Natural killer cell treated with Interleukin-12 subunit alpha and Interleukin-12 subunit beta and Interleukin-15 and Interleukin-18, amount 100 ng/mL, for 72 hours (primary cell): ENCODE measurements around the gene PRR15L. TPM values are rescaled to one million over a fixed set of nuclear protein-coding genes. Genes with fewer than 3 reads are reported as not detected.

ENCODE experiments used
- ATAC-seq, 2 donors: fragments of 150-1000 bp; cut with Tn5 transposase in 1 of 2; sonication (Bioruptor Pico), chemical (Tn5 transposase) in 1 of 2; 2 replicates each; pipeline ENCODE4 v1.10.0; 2021
- DNase-seq: peaks from one replicate; pipeline ENCODE4 v3.0.0; 2022; ENCODE audit warnings: low spot score
- H3K27ac Mint-ChIP-seq, 2 donors: 1 replicate in 1 of 2; 2 replicates in 1 of 2; pipeline ENCODE4 v1.8.0; 2022; ENCODE audit warnings: mixed read lengths in 2 of 2, mild to moderate bottlenecking in 1 of 2, moderate library complexity in 1 of 2
- H3K27me3 Mint-ChIP-seq, 2 donors: 1 replicate in 1 of 2; 2 replicates in 1 of 2; pipeline ENCODE4 v1.8.0; 2022; ENCODE audit warnings: mixed read lengths in 2 of 2
- H3K36me3 Mint-ChIP-seq: one replicate; pipeline ENCODE4 v1.8.0; 2022; ENCODE audit warnings: mixed read lengths
- H3K4me1 Mint-ChIP-seq, 2 donors: 1 replicate in 1 of 2; 2 replicates in 1 of 2; pipeline ENCODE4 v1.8.0; 2022; ENCODE audit warnings: low read depth in 2 of 2, mixed read lengths in 2 of 2, mild to moderate bottlenecking in 1 of 2
- H3K4me3 Mint-ChIP-seq: one replicate; pipeline ENCODE4 v1.8.0; 2022; ENCODE audit warnings: mixed read lengths
- H3K9me3 Mint-ChIP-seq: 2 replicates; pipeline ENCODE4 v1.8.0; 2022; ENCODE audit warnings: mixed read lengths
- total RNA-seq, 2 donors: library from RNA; stranded (reverse); gene quantifications; one replicate each; pipeline ENCODE4 v1.2.3, GENCODE V29; 2022

PRR15L gene
- total RNA-seq, 2 donors from 2014 or later = not detected

DNA sequence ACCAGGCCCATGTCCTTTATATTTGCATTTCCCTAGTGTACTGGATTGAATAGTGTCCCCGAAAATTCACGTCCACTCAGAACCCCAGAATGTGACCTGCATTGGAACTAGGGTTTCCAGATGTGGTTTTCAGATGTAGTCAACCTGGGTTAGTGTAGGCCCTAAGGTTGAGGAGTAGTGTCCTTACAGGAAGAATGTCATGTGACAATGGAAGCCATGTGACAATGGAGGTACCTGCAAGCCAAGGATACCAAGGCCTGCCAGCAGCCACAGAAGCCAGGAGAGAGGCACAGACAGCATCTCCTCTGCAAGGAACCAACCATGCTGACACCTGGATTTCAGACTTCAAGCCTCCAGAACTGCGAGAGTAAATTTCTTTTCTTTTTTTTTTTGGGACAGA lies 5.2 kb upstream of the PRR15L start:
- ATAC-seq (no peak), DNase-seq (no peak)
- H3K9me3 Mint-ChIP-seq = no peaks in the 10 kb centered on the region
- no peak overlapping the region for H3K27ac Mint-ChIP-seq
- H3K4me3 Mint-ChIP-seq = no peak overlapping the region
- H3K36me3 Mint-ChIP-seq = no peaks in the 10 kb centered on the region
- no peaks in the 10 kb centered on the region for H3K4me1 Mint-ChIP-seq
- H3K27me3 Mint-ChIP-seq = no peaks in the 10 kb centered on the region

DNA sequence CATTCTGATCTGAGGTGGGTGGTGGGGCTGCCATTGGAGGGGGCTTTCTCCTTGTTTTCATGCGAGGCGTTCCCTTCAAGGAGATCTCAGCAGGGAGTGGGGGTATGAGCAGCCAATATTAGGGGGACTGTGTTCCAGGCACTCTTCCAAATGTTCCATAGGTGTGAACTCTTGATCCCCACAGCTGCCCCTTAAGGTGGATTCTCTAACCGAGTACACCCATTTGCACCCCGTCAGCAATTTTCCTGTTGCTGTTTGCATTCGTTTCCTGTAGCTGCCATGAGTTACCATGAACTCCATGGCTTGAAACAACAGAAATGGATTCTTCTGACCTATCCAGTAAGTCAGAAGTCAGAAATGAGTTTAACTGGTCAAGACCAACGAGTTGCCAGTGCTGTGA lies 3.7 kb upstream of the PRR15L start:
- DNase-seq = no peak
- ATAC-seq = no peak
- no peaks in the 10 kb centered on the region for H3K4me1 Mint-ChIP-seq
- no peak overlapping the region for H3K4me3 Mint-ChIP-seq
- no peaks in the 10 kb centered on the region for H3K27me3 Mint-ChIP-seq
- no peaks in the 10 kb centered on the region for H3K9me3 Mint-ChIP-seq
- no peak overlapping the region for H3K27ac Mint-ChIP-seq
- H3K36me3 Mint-ChIP-seq = no peaks in the 10 kb centered on the region

- H3K36me3 Mint-ChIP-seq = no peaks in the 10 kb centered on the region
- no peaks in the 10 kb centered on the region for H3K27me3 Mint-ChIP-seq
- no peak for ATAC-seq
- H3K9me3 Mint-ChIP-seq = no peaks in the 10 kb centered on the region
- no peak overlapping the region for H3K27ac Mint-ChIP-seq
- H3K4me1 Mint-ChIP-seq = no peaks in the 10 kb centered on the region
- no peak overlapping the region for H3K4me3 Mint-ChIP-seq
- no peak for DNase-seq
These were observed 2.4 kb upstream of the PRR15L start for GRCh38 chr17:47959825-47960655.

DNA sequence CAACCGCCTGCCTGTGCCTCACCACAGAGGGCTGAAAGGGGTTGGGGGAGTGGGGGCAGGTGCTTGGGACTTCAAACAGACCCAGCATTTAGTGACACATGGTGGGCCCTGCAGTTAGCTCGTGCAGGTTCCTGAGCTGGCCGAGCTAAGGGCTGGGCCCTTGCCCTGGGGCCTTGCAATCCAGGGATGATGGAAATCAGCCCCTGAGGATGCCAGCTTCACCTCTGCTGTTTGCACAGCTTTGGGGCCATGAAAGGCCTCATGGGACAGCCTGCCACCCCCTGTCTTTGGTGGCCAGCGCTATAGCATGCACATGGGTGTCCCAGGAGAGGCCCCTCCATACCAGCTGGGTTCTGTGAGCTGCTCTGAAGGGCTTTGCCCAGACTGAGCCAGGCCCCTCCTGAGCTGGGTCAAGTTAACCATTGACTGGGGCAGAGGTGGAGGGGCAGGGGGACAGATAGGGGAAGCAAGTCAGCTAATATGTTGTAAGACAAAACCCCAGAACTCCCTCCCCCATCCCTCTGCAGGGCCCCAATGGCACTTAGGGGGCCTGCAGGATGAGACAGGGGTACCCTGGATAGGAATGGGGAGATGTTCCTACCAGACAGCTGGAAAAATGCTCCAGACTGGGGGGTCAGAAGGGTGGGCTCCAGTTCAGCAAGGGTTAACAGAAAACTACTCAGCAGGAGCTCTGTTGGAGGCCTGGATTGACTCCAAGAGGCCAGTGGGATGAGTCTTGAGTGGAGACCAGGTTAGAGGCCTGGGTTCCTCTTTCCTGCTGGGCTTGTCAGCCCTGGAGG lies 692 bp downstream of the PRR15L start:
- Mint-ChIP-seq H3K9me3 (no peaks in the 10 kb centered on the region), H3K4me3 (no peak overlapping the region), H3K36me3 (no peaks in the 10 kb centered on the region), H3K27me3 (no peaks in the 10 kb centered on the region), H3K27ac (no peak overlapping the region), H3K4me1 (no peaks in the 10 kb centered on the region)
- no peak for ATAC-seq
- DNase-seq = no peak

DNA sequence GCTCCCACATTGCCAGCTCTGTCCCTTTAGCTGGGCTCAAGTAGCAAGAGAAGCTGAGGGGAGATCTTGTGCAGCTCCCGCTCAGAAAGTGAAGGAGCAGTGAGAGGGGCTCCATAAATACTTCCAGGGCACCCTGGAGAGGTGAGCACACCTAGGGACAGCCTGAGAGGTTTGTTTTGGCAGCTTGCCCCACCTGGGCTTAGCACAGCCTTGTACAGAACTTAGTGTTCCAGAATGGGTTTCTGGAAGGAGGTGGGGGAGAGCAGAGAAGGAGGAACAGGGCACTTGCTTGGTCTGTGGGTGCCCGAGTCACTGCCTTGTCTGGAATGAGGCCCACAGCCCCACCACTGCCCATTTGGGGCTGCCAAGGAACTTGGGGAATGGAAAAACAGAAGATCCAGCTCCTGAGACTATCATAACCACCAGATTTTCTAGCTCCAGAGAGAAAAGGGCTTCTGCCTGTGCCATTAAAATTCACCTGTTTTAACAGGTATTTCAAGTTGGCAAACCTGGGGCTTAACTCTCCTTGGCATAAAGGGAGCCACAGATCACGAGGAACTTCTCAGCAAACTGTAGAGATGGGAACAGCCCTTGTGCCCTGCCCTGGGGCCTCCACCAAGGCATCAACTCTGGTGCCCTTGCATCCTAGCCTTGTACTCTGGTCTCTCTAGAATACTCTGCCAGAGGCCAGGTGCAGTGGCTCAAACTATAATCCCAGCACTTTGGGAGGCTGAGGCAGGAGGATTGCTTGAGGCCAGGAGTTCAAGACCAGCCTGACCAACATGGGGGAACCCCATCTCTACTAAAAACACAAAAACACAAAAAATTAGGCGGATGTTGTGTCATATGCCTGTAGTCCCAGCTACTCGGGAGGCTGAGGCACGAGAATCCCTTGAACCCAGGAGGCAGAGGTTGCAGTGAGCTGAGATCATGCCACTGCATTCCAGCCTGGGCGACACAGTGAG lies 1.9 kb downstream of the PRR15L start:
- Mint-ChIP-seq H3K4me1 (no peaks in the 10 kb centered on the region), H3K36me3 (no peaks in the 10 kb centered on the region), H3K4me3 (no peak overlapping the region), H3K27ac (no peak overlapping the region), H3K27me3 (no peaks in the 10 kb centered on the region), H3K9me3 (no peaks in the 10 kb centered on the region)
- ATAC-seq (no peak), DNase-seq (no peak)

DNA sequence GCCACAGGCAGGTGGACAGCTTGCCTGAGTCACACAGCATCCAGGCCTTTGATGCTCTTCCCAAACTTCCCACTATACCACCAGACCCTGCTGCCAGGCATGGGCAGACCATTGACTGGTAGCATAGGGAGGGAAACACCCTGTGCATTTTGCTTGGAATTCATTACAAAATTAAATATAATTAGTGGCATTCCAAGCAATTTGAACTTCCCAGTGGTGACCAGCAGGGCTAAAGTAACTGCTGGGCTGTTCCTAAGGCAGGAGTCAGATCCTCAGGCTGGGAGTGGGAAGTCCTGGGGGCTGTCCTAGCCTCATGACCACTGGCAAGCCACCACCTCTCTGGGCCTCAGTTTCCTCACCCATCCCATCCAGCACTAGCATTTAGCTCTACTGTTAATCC lies 3.8 kb downstream of the PRR15L start:
- Mint-ChIP-seq H3K9me3 (no peaks in the 10 kb centered on the region), H3K4me1 (peaks cover 8% of the 10 kb centered on the region in 2 donors), H3K4me3 (no peak overlapping the region), H3K27ac (no peak overlapping the region), H3K36me3 (no peaks in the 10 kb centered on the region), H3K27me3 (no peaks in the 10 kb centered on the region)
- DNase-seq (no peak), ATAC-seq (no peak)

- no peak overlapping the region for H3K27ac Mint-ChIP-seq
- H3K4me3 Mint-ChIP-seq = no peak overlapping the region
- H3K27me3 Mint-ChIP-seq = no peaks in the 10 kb centered on the region
- ATAC-seq (no peak), DNase-seq (no peak)
- no peaks in the 10 kb centered on the region for H3K36me3 Mint-ChIP-seq
- H3K9me3 Mint-ChIP-seq = no peaks in the 10 kb centered on the region
- peaks cover 10 to 11% of the 10 kb centered on the region in 2 donors for H3K4me1 Mint-ChIP-seq
These were observed 5.3 kb downstream of the PRR15L start for GRCh38 chr17:47952171-47953021.

DNA sequence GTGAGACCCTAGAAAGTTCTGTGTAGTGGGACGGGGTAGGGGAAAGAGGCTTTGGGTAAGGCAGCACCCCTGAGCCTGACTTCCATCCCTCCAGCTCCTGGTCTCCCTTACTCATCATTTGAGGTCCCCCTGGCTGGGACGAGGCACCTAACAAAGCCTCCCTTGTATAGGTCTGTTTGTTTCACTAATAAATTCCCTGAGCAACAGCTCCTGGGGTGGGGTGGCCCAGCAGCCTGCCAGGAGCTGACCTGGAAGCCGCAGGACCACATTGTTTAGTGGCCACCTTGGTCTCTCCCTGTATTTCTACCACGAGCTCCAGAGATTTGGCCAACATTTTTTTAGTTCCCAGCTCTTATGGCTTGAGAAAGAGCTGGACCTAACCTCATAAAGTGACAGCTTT lies 7.2 kb downstream of the PRR15L start:
- no peak for ATAC-seq
- Mint-ChIP-seq H3K36me3 (no peaks in the 10 kb centered on the region), H3K27ac (no peak overlapping the region), H3K4me3 (no peak overlapping the region), H3K9me3 (no peaks in the 10 kb centered on the region), H3K4me1 (peaks cover 11 to 13% of the 10 kb centered on the region in 2 donors), H3K27me3 (no peaks in the 10 kb centered on the region)
- no peak for DNase-seq

DNA sequence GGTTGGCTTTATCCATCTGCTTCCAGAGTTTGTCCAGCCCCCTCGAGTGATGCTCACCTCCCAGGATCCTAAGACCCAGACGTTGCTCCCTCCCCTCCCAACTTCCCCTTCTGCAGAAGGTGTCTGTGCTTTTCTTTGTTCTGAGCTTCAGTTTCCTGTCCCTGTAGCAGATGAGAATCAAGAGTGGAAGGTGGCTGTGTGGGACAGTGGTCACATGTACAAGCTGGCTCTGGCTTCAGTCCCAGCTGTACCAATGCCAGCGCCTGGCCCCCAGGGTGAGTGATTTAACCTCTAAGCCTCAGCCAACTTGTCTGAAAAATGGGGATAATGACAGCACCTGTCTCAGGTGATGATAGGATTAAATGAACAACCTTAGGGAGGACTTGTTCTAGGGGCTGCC lies 7.7 kb downstream of the PRR15L start:
- Mint-ChIP-seq H3K27me3 (no peaks in the 10 kb centered on the region), H3K4me1 (peaks cover 16 to 18% of the 10 kb centered on the region in 2 donors), H3K27ac (peak overlapping the region in 1 of 2 donors; percentile 38), H3K4me3 (no peak overlapping the region), H3K36me3 (peaks cover 2% of the 10 kb centered on the region), H3K9me3 (no peaks in the 10 kb centered on the region)
- DNase-seq (no peak), ATAC-seq (no peak)

DNA sequence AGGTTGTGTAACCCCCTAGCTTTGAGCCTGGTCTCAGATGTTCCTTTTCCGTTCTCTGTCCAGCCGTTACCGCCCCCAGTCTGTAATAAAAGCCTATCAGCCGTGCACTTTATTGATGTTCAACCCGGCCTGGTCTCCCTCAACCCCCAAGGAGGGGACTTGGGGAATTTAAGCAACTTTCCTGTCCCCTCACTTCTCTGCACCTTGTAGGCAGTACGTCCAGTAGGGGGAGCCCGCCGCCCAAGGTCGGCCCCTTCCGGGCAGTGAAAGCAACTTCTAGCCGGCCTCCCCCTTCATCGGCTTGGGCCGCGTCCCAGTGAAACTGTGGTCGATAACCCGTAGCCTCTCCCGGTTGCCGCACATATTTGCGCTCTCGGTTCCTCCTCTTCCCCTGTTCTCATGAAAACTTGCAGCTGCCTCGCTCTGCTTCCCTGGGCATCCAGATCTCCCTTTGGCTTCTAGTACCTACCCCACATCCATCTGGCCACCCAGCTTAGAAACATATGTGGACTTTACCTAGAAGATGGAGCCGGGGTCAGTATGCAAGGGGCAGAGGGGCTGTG lies 8.4 kb downstream of the PRR15L start:
- peak overlapping the region; percentile 38 to 72 for H3K27ac Mint-ChIP-seq
- H3K4me3 Mint-ChIP-seq = peak overlapping the region; percentile 32
- peaks cover 4% of the 10 kb centered on the region for H3K36me3 Mint-ChIP-seq
- H3K9me3 Mint-ChIP-seq = no peaks in the 10 kb centered on the region
- H3K27me3 Mint-ChIP-seq = no peaks in the 10 kb centered on the region
- ATAC-seq (peak; percentile 83 to 87), DNase-seq (peak; percentile 92)
- H3K4me1 Mint-ChIP-seq = peaks cover 20 to 22% of the 10 kb centered on the region in 2 donors

GRCh38 chr17:47948706-47949196 lies 8.9 kb downstream of the PRR15L start:
- H3K4me1 Mint-ChIP-seq = peaks cover 21 to 24% of the 10 kb centered on the region in 2 donors
- peak overlapping the region; percentile 38 to 72 for H3K27ac Mint-ChIP-seq
- no peak for DNase-seq
- H3K36me3 Mint-ChIP-seq = peaks cover 4% of the 10 kb centered on the region
- no peaks in the 10 kb centered on the region for H3K27me3 Mint-ChIP-seq
- H3K9me3 Mint-ChIP-seq = no peaks in the 10 kb centered on the region
- ATAC-seq = no peak
- H3K4me3 Mint-ChIP-seq = no peak overlapping the region

GRCh38 chr17:47946929-47947397 lies 10.7 kb downstream of the PRR15L start:
- H3K9me3 Mint-ChIP-seq = no peaks in the 10 kb centered on the region
- no peak overlapping the region for H3K27ac Mint-ChIP-seq
- peaks cover 28 to 35% of the 10 kb centered on the region in 2 donors for H3K4me1 Mint-ChIP-seq
- peak; percentile 79 to 85 for ATAC-seq
- no peak for DNase-seq
- H3K27me3 Mint-ChIP-seq = no peaks in the 10 kb centered on the region
- peaks cover 4% of the 10 kb centered on the region for H3K36me3 Mint-ChIP-seq
- no peak overlapping the region for H3K4me3 Mint-ChIP-seq
